GM19240 (cell line): ENCODE measurements around the gene RARS1.

Source experiments
- DNase-seq: peaks from one replicate; pipeline ENCODE4 v3.0.0; 2011; ENCODE audit warnings: low spot score; ENCODE audit not compliant: insufficient read length

The RARS1 gene

GRCh38 chr5:168553377-168554130 is 67.3 kb downstream of the RARS1 start:
- no peak for DNase-seq

DNA sequence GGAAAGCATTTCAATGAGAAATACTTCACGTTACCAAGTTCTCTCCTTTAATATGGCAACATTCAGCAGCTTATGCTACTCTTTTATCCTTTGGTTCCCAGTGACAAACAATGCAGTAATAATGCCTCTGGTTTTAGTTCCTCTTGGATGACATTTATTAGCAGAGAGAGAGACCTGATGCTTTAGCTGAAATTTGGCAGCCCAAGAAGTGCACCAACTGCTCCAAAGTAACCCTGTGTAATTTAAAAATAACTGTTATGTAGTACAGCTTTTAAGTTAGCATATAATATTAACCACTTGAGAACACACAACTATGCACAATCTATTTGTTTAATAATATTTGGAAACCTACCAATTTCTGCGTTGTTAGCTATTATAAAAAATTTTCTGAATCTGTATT is 71.1 kb downstream of the RARS1 start:
- DNase-seq = no peak

GRCh38 chr5:168562279-168562678 is 76.0 kb downstream of the RARS1 start:
- no peak for DNase-seq

GRCh38 chr5:168563959-168564358 is 77.7 kb downstream of the RARS1 start:
- DNase-seq = no peak

- DNase-seq = no peak
These were observed 82.5 kb downstream of the RARS1 start for GRCh38 chr5:168568738-168569137.
